GM19395 (cell line): ENCODE results near the gene MIOS.

ENCODE experiments used
- ATAC-seq: cut with Tn5 transposase; IDR thresholded peaks from one replicate; pipeline ENCODE4 v1.9.1; 2021; ENCODE audit warnings: mild to moderate bottlenecking, moderate library complexity; ENCODE audit not compliant: unreplicated experiment

Gene MIOS

DNA sequence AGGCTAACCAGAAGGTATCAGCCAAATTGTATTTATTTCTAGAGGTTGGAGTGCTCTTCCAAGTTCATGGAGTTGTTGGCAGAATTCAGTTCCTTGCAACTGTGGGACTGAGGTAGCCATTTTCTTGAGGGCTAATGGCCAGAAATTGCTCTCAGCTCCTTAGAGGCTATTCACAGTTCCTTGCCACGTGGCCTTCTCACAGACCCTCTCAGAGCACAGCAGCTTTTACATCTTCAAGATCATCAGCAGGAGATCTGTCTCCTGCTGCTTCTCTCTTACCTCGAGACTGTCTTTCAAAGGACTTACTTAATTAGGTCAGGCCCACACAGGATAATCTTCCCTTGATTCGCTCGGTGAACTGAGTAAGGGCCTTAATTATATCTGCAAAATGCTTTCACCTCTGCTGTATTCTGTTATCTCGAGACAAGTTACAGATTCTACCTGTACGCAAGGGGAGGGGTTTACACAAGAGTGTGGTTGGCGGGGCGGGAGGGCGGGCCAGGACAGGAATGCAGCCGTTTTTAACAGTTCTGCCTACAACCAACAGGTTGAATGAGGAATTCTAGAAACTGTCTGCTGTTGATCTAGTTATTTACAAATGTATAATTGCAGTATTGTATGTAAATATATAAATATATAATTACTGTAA lies 15.0 kb downstream of the MIOS start:
- no peak for ATAC-seq

- ATAC-seq: no peak
These were observed 15.9 kb downstream of the MIOS start for GRCh38 chr7:7582596-7582995.

- ATAC-seq: no peak
These were observed 17.0 kb downstream of the MIOS start for GRCh38 chr7:7583731-7584130.

DNA sequence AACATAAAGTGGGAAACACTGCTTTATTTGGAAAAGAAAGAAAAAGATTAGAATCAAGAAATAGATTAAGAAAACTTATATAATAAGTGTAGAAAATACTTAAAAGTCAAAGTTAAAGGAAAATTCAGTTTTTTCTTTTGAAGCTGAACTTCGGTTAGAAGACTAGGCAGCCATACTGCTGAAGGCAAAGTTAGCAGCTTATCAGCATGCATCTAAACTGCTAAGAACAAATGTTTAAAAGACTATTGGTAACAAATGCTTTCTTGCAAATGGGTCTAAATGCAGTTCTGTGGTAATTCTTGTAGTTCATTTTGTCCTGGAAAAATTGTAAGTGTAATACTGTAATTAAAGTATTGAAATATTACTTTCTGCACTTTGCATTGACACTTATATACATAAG lies 18.0 kb downstream of the MIOS start:
- ATAC-seq: no peak

DNA sequence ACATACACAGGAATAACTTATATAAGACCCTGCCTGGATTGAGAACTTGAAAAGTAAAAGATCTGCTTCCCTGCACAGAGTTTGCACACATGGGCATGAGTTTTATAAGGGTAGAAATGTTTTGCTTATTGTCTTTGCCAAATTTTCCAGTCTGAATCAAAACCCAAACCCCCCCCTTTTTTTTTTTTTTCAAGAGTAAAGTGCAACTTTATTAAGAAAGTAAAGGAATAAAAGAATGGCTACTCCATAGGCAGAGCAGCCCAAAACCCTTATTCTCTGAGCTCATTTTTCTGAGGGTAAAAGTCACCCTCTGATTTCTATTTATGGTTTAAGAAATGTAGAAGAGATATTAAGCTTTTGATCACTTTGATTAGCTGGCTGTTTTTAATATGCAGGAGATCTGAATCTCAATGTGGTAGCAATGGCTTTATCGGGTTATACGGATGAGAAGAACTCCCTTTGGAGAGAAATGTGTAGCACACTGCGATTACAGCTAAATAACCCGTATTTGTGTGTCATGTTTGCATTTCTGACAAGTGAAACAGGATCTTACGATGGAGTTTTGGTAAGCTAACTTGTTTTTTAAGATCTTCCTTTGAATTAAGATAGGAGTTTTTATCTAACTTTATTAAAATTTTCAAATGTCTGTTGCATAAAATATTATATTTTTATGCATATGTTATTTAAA lies 18.7 kb downstream of the MIOS start:
- no peak for ATAC-seq

DNA sequence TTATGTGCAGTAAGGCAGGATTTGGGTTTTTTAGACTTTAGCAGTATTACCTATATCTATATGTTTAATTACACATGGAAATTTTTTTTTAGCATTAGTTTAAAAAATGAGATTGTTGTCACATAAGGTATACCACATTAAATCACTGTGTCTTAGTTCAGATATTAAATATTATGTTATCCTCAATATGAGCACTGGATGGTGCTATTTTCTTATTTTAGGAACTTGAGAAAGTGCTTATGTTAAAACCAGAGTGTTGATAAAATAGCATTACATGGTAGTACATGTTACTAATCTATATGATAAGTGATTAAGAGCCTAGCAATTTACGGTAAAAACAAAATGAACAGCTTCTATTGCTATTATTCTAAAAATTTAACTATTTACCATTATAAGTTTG lies 28.8 kb downstream of the MIOS start:
- no peak for ATAC-seq

- ATAC-seq: no peak
These were observed 29.5 kb downstream of the MIOS start for GRCh38 chr7:7596176-7596575.

DNA sequence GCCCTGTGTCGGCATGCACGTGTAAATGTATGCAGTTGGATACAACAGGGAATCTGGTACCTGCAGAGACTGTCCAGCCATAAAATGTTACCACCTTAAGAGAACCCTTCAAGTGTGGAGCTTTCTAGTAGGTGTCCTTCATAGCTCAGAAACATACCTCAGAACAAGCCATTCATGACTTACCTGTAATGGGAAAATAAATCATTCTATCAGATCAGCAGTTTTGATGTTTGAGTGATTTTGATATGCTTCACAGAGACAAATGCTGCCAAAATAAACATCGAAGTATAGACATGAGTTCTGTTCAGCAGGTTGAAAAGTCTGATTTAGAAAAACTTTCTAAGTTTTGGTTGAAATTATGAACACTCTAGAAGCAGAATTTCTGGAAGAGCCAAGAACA lies 40.3 kb downstream of the MIOS start:
- ATAC-seq: no peak

DNA sequence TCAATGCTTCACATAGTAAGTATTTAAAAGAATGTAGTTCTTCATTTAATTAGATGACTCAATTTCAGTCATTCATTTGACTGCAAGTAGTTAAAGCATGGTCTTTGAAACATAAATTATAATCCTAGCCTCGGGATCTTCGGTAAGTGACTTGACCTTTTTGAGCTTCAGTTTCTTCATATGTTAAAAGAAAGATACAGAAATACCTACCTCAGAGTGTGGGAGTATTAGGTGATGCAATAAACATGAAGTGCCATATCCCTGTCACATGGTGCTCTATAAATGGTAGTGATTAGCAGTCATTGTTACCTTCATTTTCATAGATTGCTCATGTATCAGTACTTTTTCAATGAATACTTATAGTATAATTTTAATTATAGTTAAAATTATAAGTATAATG lies 42.6 kb downstream of the MIOS start:
- no peak for ATAC-seq

- no peak for ATAC-seq
These were observed 45.8 kb downstream of the MIOS start for GRCh38 chr7:7612519-7612918.

DNA sequence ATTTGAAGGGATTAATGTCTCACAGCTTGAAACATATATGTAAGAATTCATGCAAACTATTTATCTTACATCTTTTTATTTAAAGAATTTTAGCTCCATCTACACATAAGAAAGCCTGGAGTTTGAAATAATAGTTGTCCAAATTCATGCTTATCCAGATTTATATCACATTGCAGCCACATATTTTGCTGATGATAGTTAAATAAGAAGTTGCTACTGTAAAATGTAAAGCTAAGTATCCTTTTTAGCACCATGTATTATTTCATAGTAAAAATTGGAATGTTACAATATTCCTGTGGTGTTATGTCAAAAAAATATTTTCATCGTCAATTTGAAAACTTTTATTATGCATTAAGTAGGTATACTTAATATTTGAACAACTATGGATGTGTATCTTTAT lies 46.5 kb downstream of the MIOS start:
- no peak for ATAC-seq

GRCh38 chr7:7614018-7614741 lies 47.5 kb downstream of the MIOS start:
- ATAC-seq: no peak

- no peak for ATAC-seq
These were observed 50.9 kb downstream of the MIOS start for GRCh38 chr7:7617550-7617949.

DNA sequence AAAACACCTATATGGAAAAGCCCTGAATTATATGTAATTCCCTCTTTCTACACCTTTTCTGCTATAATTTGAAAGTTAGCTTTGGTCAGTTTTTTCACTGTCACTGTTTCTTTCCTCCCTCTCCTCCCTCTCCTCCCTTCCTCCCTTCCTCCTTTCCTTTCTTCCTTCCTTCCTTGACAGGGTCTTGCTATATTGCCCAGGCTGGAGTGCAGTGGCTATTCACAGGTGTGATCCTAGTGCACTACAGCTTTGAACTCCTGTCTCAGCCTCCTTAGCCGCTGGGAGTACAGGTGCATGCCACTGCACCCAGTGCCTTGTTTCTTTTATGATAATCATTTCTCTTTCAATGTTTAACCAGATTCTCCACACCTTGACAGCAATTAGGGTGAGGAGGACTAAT lies 51.7 kb downstream of the MIOS start:
- ATAC-seq: no peak

GRCh38 chr7:7620236-7620635 lies 53.6 kb downstream of the MIOS start:
- no peak for ATAC-seq

DNA sequence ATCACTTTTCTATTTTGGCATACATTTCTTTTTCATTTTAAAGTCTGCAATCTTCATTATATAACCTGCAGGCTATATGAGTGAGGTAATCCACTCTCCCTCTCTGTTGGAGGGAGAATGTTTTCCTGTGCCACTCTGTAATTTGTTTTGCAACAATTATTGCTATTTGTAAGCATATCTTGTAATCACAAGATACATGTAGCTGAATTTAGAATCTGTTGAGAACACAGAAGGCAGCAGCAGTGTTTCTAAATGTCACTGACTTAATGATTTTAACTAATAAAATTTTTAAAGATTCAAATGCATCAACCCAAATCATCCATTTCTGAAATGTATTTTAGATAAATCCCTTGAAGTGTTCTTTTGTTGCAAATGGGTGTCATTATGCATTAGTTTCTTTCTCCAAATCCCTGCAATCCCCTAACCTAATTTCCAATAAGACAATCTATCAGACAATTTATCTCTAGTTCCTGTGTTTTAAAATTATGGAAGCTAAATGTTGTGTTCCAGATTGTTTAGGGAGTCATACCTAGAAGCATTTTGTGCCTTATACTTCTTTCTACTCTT lies 54.0 kb downstream of the MIOS start:
- no peak for ATAC-seq

DNA sequence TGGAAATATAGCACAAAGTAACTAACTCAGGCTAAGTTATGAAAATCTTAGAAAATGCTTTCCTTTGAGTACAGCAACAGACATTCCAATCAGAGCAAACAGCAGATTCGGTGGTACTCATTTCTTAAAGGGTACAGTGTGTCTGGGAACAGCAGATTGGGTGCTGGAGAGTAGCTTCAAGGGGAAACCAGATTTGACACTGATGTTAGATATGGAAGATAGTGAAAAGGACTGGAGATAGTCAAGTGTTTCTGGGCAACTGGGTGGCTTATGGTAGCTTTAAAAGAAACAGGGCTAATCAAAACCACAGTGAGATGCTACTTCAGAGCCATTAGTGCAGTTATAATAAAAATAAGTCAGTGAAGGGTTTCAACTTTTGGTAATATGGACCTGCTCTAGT lies 61.8 kb downstream of the MIOS start:
- ATAC-seq: no peak

DNA sequence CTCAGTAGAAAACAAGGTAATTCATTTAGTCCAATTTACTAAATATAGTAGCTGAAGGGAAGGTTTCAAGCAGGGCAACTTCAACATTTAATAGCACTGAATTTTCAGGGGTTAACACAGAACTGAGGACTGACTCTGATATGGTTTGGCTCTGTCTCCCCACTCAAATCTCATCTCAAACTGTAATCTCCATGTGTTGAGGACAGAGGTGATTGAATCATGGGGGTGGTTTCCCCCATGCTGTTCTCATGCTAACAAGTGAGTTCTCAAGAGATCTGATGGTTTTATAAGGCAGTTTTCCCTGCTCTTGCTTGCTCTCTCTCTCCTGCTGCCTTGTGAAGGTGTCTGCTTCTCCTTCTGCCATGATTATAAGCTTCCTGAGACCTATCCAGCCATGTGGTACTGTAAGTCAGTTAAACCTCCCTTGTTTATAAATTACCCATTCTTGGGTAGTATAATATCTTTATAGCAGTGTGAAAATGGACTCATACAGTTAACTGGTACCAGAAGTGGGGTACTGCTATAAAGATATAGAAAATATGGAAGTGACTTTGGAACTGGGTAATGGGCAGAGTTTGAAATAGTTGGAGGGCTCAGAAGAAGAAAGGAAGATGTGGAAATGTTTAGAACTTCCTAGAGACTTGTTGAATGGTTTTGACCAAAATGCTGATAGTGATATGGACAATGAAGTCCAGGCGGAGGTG lies 64.1 kb downstream of the MIOS start:
- no peak for ATAC-seq

DNA sequence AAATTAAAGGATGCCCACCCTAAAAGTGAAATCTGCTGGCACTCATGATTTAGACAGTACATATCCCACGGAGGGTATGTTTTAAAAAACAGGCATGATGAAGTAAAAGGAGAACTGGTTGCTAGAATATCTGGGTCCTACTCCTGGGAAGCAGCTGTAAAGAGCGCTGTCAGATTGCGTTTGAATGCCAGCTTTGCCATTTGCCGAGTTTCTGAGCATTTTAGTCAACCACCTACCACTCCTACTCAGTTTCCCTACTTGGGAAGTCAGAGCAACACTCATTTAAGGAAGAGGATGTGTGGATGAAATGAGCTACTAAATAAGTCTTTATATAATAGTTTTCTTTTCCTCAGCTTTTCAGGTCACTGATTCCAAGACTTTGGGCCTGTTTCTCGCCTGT lies 72.7 kb downstream of the MIOS start:
- no peak for ATAC-seq

DNA sequence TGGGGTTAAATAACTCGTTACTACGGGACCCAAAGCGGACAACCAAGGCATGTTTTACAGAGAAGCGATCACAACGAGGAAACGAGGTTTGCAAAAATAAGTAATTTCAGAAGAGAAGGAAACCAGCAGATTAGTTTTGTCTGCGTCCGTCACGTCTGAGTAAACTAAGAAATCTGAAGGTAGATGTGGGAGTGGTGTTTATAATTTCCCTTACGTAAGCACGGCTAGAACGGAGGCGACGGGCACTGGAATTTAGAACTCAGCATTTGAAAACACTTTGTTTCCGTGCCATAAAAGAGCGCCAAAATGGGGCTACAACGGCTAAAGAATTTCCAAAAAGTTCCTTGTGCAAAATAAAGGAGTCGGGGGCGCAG lies 73.2 kb downstream of the MIOS start:
- peak; percentile 6 for ATAC-seq
